Measurements from ENCODE around the gene AGTPBP1.

Gene AGTPBP1

GRCh38 chr9:85605905-85606304 is 135.8 kb downstream of the AGTPBP1 start:
- no peaks in the 10 kb centered on the region for H3K27me3 ChIP-seq (ENCODE audit: insufficient read depth, low read length, poor library complexity)
- no peak overlapping the region for H3K4me3 ChIP-seq (ENCODE audit: low read depth in 1 of 2, low read length in 2 of 2)
- H3K4me2 ChIP-seq (ENCODE audit: insufficient read depth, low read length), result no peak overlapping the region
- H2AFZ ChIP-seq (ENCODE audit: low read depth, low read length), result no peak overlapping the region
- TF ChIP-seq EZH2 (IDR thresholded peaks at IDR 0.05; ENCODE audit: borderline replicate concordance, low read depth, low read length, severe bottlenecking), result no peak
- TF ChIP-seq, protein P1, sequence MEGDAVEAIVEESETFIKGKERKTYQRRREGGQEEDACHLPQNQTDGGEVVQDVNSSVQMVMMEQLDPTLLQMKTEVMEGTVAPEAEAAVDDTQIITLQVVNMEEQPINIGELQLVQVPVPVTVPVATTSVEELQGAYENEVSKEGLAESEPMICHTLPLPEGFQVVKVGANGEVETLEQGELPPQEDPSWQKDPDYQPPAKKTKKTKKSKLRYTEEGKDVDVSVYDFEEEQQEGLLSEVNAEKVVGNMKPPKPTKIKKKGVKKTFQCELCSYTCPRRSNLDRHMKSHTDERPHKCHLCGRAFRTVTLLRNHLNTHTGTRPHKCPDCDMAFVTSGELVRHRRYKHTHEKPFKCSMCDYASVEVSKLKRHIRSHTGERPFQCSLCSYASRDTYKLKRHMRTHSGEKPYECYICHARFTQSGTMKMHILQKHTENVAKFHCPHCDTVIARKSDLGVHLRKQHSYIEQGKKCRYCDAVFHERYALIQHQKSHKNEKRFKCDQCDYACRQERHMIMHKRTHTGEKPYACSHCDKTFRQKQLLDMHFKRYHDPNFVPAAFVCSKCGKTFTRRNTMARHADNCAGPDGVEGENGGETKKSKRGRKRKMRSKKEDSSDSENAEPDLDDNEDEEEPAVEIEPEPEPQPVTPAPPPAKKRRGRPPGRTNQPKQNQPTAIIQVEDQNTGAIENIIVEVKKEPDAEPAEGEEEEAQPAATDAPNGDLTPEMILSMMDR (IDR thresholded peaks at IDR 0.05; ENCODE audit: borderline replicate concordance, extremely low read depth, low read length, poor library complexity, severe bottlenecking), result no peak
- no peak overlapping the region for H3K27ac ChIP-seq (ENCODE audit: low read length)
- no peaks in the 10 kb centered on the region for H3K9me3 ChIP-seq (ENCODE audit: insufficient read depth, low read length, severe bottlenecking)
- peaks cover 16% of the 10 kb centered on the region; the same call in 1 of the 2 replicates for H3K36me3 ChIP-seq (ENCODE audit: insufficient read depth, low read length)
- ATAC-seq (ENCODE audit: insufficient read depth, low read depth) (no peak), DNase-seq (no peak)
- H3K79me2 ChIP-seq (ENCODE audit: insufficient read depth, low read length), result no peaks in the 10 kb centered on the region
- H4K20me1 ChIP-seq (ENCODE audit: insufficient read depth, low read length), result peaks cover 2% of the 10 kb centered on the region; the same call in 1 of the 2 replicates
- H3K9ac ChIP-seq (ENCODE audit: low read depth, low read length), result no peak overlapping the region
- peaks cover 11% of the 10 kb centered on the region for H3K4me1 ChIP-seq (ENCODE audit: insufficient read depth, low read length)

DNA sequence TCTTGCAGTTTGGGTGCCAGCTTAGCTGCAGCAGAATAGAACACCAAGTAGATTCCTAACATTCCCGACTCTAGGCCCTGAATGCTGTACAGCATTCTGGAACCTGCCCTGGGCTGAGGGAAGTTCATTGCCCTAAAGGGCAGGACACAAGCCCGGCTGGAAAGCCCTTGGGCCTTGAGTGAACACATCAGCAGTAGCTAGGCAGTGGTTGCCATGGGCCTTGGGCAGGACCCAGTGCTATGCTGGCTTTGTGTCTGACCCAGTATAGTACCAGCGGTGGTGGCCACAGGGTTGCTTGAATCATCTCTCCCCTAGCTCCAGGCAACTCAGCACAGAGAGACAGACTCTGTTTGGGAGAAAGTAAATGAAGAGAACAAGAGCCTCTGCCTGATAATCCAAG is 137.8 kb downstream of the AGTPBP1 start:
- Histone ChIP-seq H3K36me3 (ENCODE audit: insufficient read depth, low read length) (peaks cover 16% of the 10 kb centered on the region; the same call in 1 of the 2 replicates), H4K20me1 (ENCODE audit: insufficient read depth, low read length) (peaks cover 4% of the 10 kb centered on the region; the same call in 1 of the 2 replicates), H3K27me3 (ENCODE audit: insufficient read depth, low read length, poor library complexity) (no peaks in the 10 kb centered on the region), H3K4me1 (ENCODE audit: insufficient read depth, low read length) (peaks cover 11% of the 10 kb centered on the region), H3K9me3 (ENCODE audit: insufficient read depth, low read length, severe bottlenecking) (no peaks in the 10 kb centered on the region), H3K4me2 (ENCODE audit: insufficient read depth, low read length) (no peak overlapping the region), H3K4me3 (ENCODE audit: low read depth in 1 of 2, low read length in 2 of 2) (no peak overlapping the region), H3K9ac (ENCODE audit: low read depth, low read length) (no peak overlapping the region), H3K27ac (ENCODE audit: low read length) (no peak overlapping the region), H2AFZ (ENCODE audit: low read depth, low read length) (no peak overlapping the region), H3K79me2 (ENCODE audit: insufficient read depth, low read length) (no peaks in the 10 kb centered on the region)
- ATAC-seq (ENCODE audit: insufficient read depth, low read depth) (no peak), DNase-seq (no peak)
- no peak for TF ChIP-seq EZH2 (IDR thresholded peaks at IDR 0.05; ENCODE audit: borderline replicate concordance, low read depth, low read length, severe bottlenecking)

DNA sequence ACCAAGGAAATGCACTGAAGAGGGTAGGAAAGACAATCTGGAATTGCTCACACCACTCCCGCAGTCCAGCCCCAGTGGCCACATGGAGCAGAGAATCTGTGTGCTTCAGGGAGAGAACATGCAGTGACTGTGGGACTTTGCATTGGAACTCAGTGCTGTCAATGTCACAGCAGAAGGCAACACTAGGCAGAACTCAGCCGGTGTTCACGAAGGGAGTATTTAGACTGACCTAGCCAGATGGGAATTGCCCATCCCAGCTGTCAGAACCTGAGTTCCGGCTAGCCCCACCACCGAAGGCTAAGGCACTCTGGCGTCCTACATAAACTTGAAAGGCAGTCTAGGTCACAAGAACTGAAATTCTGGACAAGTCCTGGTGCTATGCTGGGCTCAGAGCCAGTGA is 139.0 kb downstream of the AGTPBP1 start:
- TF ChIP-seq, protein P1 (IDR thresholded peaks at IDR 0.05; ENCODE audit: borderline replicate concordance, extremely low read depth, low read length, poor library complexity, severe bottlenecking), result no peak
- TF ChIP-seq EZH2 (IDR thresholded peaks at IDR 0.05; ENCODE audit: borderline replicate concordance, low read depth, low read length, severe bottlenecking), result no peak

DNA sequence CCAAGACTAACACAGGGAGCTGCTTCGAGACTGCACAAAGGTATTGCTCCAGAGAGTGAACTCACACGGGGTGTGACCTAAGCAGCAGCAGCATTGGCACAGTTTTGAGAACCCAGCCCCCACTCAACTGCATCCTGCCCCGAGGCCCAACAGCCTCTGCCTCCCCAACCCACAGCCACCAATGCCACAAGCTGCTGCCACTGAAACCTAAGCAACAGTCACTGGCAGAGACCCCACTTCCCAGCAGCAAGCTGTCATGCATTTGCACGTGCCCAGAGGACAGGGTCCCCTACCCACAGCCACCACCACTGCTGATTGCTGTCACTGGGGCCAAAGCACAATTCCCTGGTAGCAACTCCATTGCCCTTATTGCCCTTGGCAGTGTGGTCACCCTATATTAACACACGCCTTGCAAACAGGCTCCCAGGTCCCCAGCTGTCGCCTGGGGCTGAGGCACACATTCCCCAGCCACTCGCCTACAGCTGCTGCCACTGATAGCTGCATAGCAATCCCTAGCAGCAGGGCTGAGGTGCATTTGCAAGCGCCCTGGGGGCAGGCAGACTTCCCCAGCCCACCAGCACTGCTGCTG is 141.0 kb downstream of the AGTPBP1 start:
- peak overlapping the region; percentile 41; the same call in 1 of the 2 replicates for H3K27ac ChIP-seq (ENCODE audit: low read length)
- H3K9ac ChIP-seq (ENCODE audit: low read depth, low read length), result no peak overlapping the region
- H3K36me3 ChIP-seq (ENCODE audit: insufficient read depth, low read length), result peaks cover 16% of the 10 kb centered on the region; the same call in 1 of the 2 replicates
- no peak overlapping the region for H3K4me2 ChIP-seq (ENCODE audit: insufficient read depth, low read length)
- DNase-seq, result peak; percentile 47
- H3K27me3 ChIP-seq (ENCODE audit: insufficient read depth, low read length, poor library complexity), result no peaks in the 10 kb centered on the region
- no peaks in the 10 kb centered on the region for H3K9me3 ChIP-seq (ENCODE audit: insufficient read depth, low read length, severe bottlenecking)
- ATAC-seq (ENCODE audit: insufficient read depth, low read depth), result peak; percentile 76
- H3K79me2 ChIP-seq (ENCODE audit: insufficient read depth, low read length), result no peaks in the 10 kb centered on the region
- peaks cover 4% of the 10 kb centered on the region; the same call in 1 of the 2 replicates for H4K20me1 ChIP-seq (ENCODE audit: insufficient read depth, low read length)
- no peak for TF ChIP-seq EZH2 (IDR thresholded peaks at IDR 0.05; ENCODE audit: borderline replicate concordance, low read depth, low read length, severe bottlenecking)
- TF ChIP-seq, protein P1 (IDR thresholded peaks at IDR 0.05; ENCODE audit: borderline replicate concordance, extremely low read depth, low read length, poor library complexity, severe bottlenecking), result no peak
- peaks cover 11% of the 10 kb centered on the region for H3K4me1 ChIP-seq (ENCODE audit: insufficient read depth, low read length)
- no peak overlapping the region for H3K4me3 ChIP-seq (ENCODE audit: low read depth in 1 of 2, low read length in 2 of 2)
- H2AFZ ChIP-seq (ENCODE audit: low read depth, low read length), result no peak overlapping the region

More for the DNA sequence above, 139.0 kb downstream of the AGTPBP1 start:
- Histone ChIP-seq H4K20me1 (ENCODE audit: insufficient read depth, low read length) (peaks cover 4% of the 10 kb centered on the region; the same call in 1 of the 2 replicates), H3K9ac (ENCODE audit: low read depth, low read length) (no peak overlapping the region), H3K36me3 (ENCODE audit: insufficient read depth, low read length) (peaks cover 16% of the 10 kb centered on the region; the same call in 1 of the 2 replicates), H3K79me2 (ENCODE audit: insufficient read depth, low read length) (no peaks in the 10 kb centered on the region), H3K4me3 (ENCODE audit: low read depth in 1 of 2, low read length in 2 of 2) (no peak overlapping the region), H3K27ac (ENCODE audit: low read length) (no peak overlapping the region), H3K4me2 (ENCODE audit: insufficient read depth, low read length) (no peak overlapping the region), H3K9me3 (ENCODE audit: insufficient read depth, low read length, severe bottlenecking) (no peaks in the 10 kb centered on the region), H3K27me3 (ENCODE audit: insufficient read depth, low read length, poor library complexity) (no peaks in the 10 kb centered on the region), H3K4me1 (ENCODE audit: insufficient read depth, low read length) (peaks cover 11% of the 10 kb centered on the region), H2AFZ (ENCODE audit: low read depth, low read length) (no peak overlapping the region)
- ATAC-seq (ENCODE audit: insufficient read depth, low read depth), result no peak
- DNase-seq, result no peak

All from DND-41 (cell line).